ENCODE measurements around the gene PLCH1. TPM values are rescaled to one million over a fixed set of nuclear protein-coding genes. Genes with fewer than 3 reads are reported as not detected.

The PLCH1 gene
- total and polyA plus RNA-seq, 4 donors, result 0.03 to 1.0 (median 0.22) TPM

DNA sequence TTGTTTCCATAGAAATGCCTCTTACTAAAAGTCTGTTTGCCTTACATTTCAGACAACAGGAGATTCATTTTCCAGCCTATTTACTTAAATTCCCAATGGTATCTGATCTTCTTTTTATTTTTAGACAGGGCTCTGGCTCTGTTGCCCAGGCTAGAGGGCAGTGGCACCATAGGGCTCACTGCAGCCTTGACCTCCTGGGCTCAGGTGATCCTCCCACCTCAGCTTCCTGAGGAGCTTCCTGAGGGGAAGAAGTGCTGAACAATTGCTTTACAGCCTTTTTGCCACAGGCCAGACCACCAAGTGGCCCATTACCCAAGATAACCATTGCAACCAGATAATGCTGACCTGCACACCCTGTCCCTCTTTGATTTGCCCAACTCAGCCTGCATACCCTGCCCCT lies 126.3 kb downstream of the PLCH1 start:
- Histone ChIP-seq H3K9me3 (ENCODE audit: control insufficient read depth in 4 of 4, low read length in 3 of 4) (no peaks in the 10 kb centered on the region), H3K27ac (ENCODE audit: low read depth in 1 of 2, low read length in 2 of 2) (no peak overlapping the region), H3K4me3 (ENCODE audit: low read depth in 1 of 3, low read length in 3 of 3) (no peak overlapping the region), H3K9ac (ENCODE audit: low read depth in 1 of 2, low read length in 2 of 2) (no peak overlapping the region), H3K36me3 (ENCODE audit: control insufficient read depth in 4 of 4, insufficient read depth in 3 of 4, low read depth in 1 of 4, low read length in 3 of 4) (no peaks in the 10 kb centered on the region), H3K27me3 (ENCODE audit: control insufficient read depth in 4 of 4, insufficient read depth in 4 of 4, low read length in 3 of 4) (no peaks in the 10 kb centered on the region), H3K4me1 (ENCODE audit: control insufficient read depth in 4 of 4, insufficient read depth in 4 of 4, low read length in 3 of 4) (no peaks in the 10 kb centered on the region)
- no peak for DNase-seq (ENCODE audit: low spot score)
- TF ChIP-seq, protein P1, sequence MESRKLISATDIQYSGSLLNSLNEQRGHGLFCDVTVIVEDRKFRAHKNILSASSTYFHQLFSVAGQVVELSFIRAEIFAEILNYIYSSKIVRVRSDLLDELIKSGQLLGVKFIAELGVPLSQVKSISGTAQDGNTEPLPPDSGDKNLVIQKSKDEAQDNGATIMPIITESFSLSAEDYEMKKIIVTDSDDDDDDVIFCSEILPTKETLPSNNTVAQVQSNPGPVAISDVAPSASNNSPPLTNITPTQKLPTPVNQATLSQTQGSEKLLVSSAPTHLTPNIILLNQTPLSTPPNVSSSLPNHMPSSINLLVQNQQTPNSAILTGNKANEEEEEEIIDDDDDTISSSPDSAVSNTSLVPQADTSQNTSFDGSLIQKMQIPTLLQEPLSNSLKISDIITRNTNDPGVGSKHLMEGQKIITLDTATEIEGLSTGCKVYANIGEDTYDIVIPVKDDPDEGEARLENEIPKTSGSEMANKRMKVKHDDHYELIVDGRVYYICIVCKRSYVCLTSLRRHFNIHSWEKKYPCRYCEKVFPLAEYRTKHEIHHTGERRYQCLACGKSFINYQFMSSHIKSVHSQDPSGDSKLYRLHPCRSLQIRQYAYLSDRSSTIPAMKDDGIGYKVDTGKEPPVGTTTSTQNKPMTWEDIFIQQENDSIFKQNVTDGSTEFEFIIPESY (IDR thresholded peaks at IDR 0.05), result no peak
- TF ChIP-seq EGR1 (IDR thresholded peaks at IDR 0.05; ENCODE audit: low read depth in 2 of 2) (no peak), RXRA (IDR thresholded peaks at IDR 0.05) (no peak), TAF1 (conservative IDR thresholded peaks at IDR 0.05) (no peak), GABPA (IDR thresholded peaks at IDR 0.05 in 1 of 2, conservative IDR thresholded peaks at IDR 0.05 in 1 of 2) (no peak), HNF4A (conservative IDR thresholded peaks at IDR 0.05) (no peak), NR2F2 (IDR thresholded peaks at IDR 0.05) (no peak), FOXA2 (IDR thresholded peaks at IDR 0.05) (no peak), YY1 (IDR thresholded peaks at IDR 0.05) (no peak)
- TF ChIP-seq, protein P2, sequence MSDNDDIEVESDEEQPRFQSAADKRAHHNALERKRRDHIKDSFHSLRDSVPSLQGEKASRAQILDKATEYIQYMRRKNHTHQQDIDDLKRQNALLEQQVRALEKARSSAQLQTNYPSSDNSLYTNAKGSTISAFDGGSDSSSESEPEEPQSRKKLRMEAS (IDR thresholded peaks at IDR 0.05), result no peak
- TF ChIP-seq, protein P3, sequence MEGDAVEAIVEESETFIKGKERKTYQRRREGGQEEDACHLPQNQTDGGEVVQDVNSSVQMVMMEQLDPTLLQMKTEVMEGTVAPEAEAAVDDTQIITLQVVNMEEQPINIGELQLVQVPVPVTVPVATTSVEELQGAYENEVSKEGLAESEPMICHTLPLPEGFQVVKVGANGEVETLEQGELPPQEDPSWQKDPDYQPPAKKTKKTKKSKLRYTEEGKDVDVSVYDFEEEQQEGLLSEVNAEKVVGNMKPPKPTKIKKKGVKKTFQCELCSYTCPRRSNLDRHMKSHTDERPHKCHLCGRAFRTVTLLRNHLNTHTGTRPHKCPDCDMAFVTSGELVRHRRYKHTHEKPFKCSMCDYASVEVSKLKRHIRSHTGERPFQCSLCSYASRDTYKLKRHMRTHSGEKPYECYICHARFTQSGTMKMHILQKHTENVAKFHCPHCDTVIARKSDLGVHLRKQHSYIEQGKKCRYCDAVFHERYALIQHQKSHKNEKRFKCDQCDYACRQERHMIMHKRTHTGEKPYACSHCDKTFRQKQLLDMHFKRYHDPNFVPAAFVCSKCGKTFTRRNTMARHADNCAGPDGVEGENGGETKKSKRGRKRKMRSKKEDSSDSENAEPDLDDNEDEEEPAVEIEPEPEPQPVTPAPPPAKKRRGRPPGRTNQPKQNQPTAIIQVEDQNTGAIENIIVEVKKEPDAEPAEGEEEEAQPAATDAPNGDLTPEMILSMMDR (IDR thresholded peaks at IDR 0.05; ENCODE audit: low read depth, low read length, missing input control), result no peak

DNA sequence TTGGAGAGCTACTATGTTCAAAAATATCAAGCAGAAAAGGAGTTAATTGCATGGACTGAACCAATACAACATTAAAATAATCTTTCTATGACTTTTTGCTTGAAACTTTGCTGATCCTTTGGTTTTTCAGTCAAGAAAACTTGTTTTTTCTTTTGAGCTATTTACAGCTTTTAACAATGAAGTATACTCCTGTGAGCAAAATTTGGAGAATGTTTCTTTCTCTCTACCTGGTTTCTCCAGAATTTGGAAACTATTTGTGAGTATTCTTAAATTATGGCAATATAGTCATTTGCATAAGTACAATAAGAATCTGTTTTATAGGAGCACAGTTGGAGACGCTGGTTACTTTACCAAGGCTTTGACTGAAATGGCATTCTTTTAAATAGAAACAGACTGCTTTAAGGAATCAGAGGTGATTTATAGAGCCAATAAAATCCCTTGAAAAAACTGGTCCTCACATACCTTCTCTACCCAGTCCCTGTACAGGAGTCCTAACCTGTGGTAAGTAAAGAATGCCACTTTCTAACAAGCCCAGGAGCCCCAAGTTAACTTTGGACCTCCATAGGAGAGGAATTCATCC lies 127.4 kb downstream of the PLCH1 start:
- H3K9ac ChIP-seq (ENCODE audit: low read depth in 1 of 2, low read length in 2 of 2), result no peak overlapping the region
- peaks cover 0 to 1% (median 0%) of the 10 kb centered on the region in 4 donors for H3K9me3 ChIP-seq (ENCODE audit: control insufficient read depth in 4 of 4, low read length in 3 of 4)
- H3K4me3 ChIP-seq (ENCODE audit: low read depth in 1 of 3, low read length in 3 of 3), result no peak overlapping the region
- 93% methylated on average over 1 of the region's 1 CpG for WGBS
- DNase-seq (ENCODE audit: low spot score), result no peak
- no peak for TF ChIP-seq GABPA (IDR thresholded peaks at IDR 0.05 in 1 of 2, conservative IDR thresholded peaks at IDR 0.05 in 1 of 2)
- no peak for TF ChIP-seq FOXA2 (IDR thresholded peaks at IDR 0.05)
- TF ChIP-seq, protein P4, sequence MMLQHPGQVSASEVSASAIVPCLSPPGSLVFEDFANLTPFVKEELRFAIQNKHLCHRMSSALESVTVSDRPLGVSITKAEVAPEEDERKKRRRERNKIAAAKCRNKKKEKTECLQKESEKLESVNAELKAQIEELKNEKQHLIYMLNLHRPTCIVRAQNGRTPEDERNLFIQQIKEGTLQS (IDR thresholded peaks at IDR 0.05), result no peak
- no peak for TF ChIP-seq RXRA (IDR thresholded peaks at IDR 0.05)
- no peak for TF ChIP-seq HNF4A (conservative IDR thresholded peaks at IDR 0.05)
- no peak for TF ChIP-seq JUND (IDR thresholded peaks at IDR 0.05)
- TF ChIP-seq, protein P1 (IDR thresholded peaks at IDR 0.05), result no peak
- no peak for TF ChIP-seq RAD21 (IDR thresholded peaks at IDR 0.05)
- TF ChIP-seq NR2F2 (IDR thresholded peaks at IDR 0.05), result no peak
- TF ChIP-seq EGR1 (IDR thresholded peaks at IDR 0.05; ENCODE audit: low read depth in 2 of 2), result no peak
- TF ChIP-seq TAF1 (conservative IDR thresholded peaks at IDR 0.05), result no peak
- no peak for TF ChIP-seq YY1 (IDR thresholded peaks at IDR 0.05)
- TF ChIP-seq, protein P3 (IDR thresholded peaks at IDR 0.05; ENCODE audit: low read depth, low read length, missing input control), result no peak
- TF ChIP-seq, protein P5, sequence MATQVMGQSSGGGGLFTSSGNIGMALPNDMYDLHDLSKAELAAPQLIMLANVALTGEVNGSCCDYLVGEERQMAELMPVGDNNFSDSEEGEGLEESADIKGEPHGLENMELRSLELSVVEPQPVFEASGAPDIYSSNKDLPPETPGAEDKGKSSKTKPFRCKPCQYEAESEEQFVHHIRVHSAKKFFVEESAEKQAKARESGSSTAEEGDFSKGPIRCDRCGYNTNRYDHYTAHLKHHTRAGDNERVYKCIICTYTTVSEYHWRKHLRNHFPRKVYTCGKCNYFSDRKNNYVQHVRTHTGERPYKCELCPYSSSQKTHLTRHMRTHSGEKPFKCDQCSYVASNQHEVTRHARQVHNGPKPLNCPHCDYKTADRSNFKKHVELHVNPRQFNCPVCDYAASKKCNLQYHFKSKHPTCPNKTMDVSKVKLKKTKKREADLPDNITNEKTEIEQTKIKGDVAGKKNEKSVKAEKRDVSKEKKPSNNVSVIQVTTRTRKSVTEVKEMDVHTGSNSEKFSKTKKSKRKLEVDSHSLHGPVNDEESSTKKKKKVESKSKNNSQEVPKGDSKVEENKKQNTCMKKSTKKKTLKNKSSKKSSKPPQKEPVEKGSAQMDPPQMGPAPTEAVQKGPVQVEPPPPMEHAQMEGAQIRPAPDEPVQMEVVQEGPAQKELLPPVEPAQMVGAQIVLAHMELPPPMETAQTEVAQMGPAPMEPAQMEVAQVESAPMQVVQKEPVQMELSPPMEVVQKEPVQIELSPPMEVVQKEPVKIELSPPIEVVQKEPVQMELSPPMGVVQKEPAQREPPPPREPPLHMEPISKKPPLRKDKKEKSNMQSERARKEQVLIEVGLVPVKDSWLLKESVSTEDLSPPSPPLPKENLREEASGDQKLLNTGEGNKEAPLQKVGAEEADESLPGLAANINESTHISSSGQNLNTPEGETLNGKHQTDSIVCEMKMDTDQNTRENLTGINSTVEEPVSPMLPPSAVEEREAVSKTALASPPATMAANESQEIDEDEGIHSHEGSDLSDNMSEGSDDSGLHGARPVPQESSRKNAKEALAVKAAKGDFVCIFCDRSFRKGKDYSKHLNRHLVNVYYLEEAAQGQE (IDR thresholded peaks at IDR 0.05), result no peak
- TF ChIP-seq SP1 (IDR thresholded peaks at IDR 0.05), result no peak
- no peaks in the 10 kb centered on the region for H3K36me3 ChIP-seq (ENCODE audit: control insufficient read depth in 4 of 4, insufficient read depth in 3 of 4, low read depth in 1 of 4, low read length in 3 of 4)
- no peaks in the 10 kb centered on the region for H3K27me3 ChIP-seq (ENCODE audit: control insufficient read depth in 4 of 4, insufficient read depth in 4 of 4, low read length in 3 of 4)
- H3K27ac ChIP-seq (ENCODE audit: low read depth in 1 of 2, low read length in 2 of 2), result no peak overlapping the region
- H3K4me1 ChIP-seq (ENCODE audit: control insufficient read depth in 4 of 4, insufficient read depth in 4 of 4, low read length in 3 of 4), result no peaks in the 10 kb centered on the region
